NCI-H2171 treated with DMSO at 0.1 percent for 48 hours (cell line): Measurements from ENCODE around the gene URI1.
"Not testable (repeated sequence)": the region's sequence is repeated elsewhere in the genome, so short reads cannot be mapped to it uniquely, and the experiment has no call there.

Experiments used
- DNase-seq: peaks from one replicate; lab custom pipeline; 2025; lab: John Stamatoyannopoulos, UW

URI1 gene

DNA sequence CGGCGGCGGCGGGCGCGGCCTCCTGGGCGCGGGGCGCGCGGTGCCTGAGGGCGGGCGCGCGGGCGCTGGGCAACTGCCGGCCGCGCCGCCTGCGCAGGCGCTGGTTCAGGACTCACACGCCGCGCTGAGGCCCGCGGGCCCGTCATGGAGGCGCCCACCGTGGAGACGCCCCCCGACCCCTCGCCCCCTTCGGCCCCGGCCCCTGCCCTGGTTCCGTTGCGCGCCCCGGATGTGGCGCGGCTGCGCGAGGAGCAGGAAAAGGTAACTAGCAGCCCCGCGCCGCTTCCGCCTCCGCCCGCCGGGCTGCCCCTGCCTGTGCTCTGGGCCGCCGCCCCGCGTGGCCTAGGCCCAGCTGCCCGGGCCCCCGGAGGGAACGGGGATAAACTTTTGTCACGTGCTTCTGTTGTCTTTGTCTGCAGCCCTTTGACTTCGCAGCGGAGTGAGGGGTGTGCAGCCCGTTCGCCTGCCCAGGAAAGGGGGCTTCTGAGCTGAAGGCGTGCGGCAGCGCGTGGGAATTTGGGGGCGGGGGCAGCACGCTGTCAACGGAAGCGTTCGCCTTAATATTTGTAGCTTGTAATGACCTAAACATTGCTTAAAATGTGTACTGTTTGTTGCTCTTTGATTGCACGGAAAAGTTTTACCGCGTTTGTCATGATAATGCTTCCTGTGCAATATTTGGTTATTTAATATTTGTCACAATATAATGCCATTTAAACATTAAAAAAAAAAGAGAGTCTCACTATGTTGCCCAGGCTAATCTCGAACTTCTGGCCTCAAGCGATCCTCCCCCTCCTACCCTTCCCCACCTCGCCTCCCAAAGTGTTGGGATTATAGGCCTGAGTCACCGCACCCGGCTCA, 594 bp downstream of the URI1 start:
- DNase-seq = peak; percentile 71

DNA sequence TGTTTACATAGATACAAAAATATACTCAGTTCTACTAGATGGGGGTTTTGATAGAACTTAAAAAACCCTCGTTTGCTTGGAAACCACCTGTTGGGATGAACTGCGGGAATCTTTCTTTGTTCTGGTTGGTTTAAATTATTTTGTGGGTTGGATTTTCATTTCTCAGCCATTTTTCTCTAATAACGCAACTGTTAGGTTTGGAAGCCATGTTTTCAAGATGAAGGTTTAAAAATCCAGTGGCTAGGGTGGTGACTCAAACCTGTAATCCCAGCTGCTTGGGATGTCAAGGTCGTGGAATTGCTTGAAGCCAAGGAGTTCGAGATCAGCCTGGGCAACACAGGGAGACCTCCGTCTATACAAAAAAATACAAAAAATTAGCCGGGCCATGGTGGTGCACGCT, 1.6 kb downstream of the URI1 start:
- DNase-seq = no peak

DNA sequence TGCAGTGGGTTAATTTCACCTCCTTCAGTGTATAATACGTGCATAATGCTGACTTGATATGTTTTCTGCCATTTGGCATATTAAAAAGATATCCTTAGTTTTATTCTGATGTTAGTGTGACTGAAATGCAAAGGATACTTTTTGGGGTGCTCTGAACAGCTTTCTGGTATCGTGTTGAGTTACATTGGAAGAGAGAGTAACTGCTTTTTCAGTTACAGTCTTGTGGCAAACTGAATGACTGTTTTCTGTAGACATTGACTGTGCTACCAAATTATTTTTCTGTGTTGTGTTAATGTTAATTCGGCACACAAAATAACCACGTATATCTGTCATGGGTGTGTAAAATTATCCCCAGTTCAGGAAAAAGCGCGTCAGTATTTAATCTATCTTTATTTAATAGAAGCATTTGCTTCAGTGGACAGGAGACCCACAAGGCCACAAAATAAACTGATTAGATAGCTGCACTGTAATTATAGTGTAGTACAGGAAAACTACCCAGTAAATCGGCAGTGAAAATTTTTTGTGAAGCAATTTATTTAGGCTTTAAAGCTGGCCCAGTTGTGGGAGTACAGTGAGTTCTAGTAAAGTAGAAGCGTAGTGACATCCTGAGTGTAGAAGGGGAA, 2.5 kb downstream of the URI1 start:
- DNase-seq = no peak

DNA sequence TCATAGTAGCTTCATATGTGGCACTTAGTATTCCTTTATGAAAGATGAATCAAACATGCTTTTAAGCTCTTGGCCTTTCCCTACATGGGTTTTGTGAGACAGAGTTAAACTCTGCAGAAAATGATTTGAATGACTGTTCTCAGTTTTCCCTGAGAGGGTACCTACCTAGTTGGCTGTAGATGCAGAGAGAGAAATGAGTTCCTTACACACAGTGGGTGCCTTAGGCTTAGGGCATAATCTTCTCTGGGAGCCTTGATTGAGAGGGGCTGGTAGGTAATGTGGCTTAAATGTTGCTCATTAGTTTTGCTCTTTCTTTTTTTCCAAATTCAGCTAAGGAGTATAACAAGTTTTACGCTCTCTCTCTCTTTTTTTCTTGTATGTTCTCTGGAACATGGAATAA, 3.0 kb downstream of the URI1 start:
- no peak for DNase-seq

DNA sequence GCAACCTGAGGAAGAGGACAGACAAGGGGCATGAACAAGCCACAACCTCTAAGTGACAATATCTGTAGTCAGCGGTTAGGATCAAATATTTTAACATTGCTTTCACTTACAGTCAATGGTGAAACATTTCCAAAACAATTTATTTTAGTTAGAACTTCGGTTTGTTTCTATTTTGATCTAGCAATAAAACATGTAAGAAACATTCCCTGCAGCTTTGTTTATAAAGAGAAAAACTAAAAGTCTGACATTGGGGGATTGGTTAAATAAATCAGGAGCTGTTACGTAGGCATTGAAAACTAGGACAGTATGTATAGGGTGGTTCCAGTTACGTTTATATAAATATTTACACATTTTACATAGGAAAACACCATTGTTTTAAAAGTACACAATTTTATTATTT, 3.4 kb downstream of the URI1 start:
- no peak for DNase-seq

DNA sequence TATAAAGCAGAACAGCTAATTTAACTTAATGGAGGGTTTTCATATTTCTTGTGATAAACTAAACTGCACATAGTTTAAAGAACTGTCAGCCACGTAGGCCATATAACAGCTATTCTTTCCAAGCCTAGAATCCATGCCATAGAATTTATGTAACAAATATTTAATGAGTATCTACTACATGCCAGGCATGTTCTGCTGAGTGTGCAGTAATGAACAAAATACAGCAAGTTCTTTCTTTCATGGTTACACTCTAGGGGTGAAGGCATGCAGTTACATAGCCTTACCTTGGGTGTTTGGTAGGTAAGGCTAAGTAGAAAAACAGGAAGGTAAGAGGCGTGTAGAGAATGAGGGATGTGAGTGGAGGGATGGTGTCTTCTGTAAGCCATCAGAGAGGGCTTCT, 4.6 kb downstream of the URI1 start:
- DNase-seq = no peak

DNA sequence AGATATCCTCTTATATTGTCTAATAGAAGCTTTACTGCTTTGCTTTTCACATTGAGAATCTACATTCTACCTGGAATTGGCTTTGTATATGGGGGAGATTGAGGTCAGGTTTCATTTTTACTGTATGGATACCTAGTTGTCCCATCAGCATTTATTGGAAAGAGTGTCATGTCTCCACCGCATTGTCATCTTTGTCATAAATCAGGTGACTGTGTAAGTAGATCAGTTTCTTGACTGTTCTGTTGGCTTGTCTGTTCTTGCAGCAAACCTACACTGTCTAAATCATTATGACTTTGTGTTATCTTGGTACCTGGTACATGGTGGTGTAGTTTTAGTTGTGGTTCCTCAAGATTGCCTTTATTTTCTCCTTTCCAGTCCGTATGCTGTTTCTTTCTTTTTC, 5.8 kb downstream of the URI1 start:
- no peak for DNase-seq

DNA sequence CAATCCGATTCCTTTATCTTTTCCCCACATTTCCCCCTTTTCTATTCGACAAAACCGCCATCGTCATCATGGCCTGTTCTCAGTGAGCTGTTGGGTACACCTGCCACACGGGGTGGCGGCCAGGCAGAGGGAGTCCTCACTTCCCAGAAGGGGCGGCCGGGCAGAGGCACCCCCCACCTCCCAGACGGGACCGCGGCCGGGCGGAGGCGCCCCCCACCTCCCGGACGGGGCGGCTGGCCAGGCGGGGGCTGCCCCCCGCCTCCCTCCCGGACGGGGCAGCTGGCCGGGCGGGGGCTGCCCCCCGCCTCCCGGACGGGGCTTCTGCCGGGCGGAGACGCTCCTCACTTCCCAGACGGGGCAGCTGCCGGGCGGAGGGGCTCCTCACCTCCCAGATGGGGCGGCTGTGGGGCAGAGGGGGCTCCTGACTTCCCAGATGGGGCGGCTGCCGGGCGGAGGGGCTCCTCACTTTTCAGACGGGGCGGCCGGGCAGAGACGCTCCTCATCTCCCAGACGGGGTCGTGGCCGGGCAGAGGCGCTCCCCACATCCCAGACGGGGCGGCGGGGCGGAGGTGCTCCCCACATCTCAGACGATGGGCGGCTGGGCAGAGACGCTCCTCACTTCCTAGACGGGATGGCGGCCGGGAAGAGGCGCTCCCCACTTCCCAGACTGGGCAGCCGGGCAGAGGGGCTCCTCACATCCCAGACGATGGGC, 6.9 kb downstream of the URI1 start:
- not testable (repeated sequence) for DNase-seq

DNA sequence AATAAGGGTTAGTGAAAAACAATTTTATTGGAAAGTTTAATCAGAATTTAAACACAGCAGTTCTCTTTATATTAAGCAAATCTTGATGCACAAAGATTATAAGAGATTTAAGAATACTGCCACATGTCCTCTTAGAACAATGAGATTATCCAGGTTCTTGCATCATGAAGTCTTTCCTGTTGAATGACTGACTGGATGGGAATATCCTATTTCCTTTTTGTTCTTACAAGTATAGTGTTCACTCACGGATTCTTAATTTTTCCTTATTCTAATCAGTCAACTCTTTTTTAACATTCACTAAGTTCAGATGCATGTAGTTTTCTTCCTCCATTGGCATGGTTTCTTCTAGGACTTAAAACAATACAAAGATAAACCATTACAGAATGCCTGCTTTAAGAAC, 10.1 kb downstream of the URI1 start:
- no peak for DNase-seq

DNA sequence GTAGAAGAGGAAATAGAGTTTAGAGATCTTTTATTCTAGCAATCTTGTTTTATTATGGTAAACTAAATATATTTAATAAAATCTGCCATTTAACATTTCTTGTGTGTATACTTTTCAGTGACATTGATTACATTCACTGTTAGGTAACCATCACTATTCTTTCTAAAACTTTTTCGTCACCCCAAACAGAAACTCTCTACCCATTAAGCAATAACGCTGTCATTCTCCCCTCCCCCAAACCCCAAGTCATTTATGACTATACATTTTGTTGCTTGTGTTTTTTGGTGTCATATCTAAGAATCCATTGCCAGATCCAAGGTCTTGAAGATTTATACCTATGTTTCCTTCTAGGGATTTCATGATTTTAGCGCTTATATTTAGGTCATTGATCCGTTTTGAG, 10.6 kb downstream of the URI1 start:
- no peak for DNase-seq

DNA sequence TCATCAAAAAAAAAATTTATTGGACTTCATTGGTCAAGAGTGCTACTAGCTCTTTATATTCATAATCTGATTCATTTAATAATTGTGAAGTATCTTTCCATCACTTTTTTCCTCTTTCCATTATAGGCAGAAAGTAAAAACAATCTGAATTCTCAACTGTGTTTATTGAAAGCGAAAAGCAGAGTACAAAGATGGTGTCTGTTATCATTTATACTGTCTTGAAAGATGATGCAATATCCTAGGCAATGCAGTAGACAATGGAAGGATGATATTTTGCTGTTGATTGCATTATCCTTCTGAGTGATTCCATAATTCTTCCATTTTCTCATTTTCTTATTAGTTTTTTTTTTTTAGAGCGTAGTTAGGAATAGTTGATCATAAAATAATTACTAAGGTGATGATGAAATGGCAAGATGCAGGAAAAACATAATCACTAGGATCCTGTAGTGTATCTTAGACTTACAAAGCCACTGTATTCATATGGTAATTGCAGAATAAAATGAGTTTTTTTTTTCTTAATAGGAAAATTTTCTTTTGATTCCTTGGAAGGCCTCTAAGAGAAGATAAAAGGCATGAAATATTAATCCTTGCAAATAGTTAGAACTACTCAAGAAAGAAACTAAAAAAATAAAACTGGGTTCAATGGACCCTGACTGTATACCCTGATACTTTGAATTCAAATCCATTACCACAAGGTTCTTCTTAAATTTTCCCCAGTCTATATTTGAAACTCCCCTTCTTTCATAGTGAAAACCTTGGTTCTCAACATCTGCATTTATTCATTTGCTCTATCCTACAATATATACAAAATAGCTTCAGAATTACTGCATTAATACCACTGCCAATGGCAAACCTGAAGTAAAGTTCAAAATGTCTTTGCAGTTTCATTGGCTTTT, 11.6 kb downstream of the URI1 start:
- no peak for DNase-seq

DNA sequence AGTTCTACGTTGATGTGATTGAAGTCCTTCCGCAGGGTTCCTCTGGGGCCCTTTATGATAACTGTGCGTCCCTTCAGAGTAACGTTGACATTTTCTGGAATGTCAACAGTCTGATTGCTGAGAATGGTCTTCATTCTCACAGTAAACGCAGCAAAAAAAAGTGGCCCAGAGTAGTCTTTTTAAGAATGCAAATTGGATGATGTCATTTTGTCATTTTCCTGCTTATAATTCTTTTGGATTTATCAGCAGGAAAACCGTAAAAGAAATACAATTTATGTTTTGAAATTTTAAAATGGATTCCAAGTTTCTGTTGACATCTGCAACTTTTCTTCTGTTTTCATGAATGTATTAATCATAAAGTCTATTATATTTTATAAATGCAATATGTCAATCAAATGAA, 14.8 kb downstream of the URI1 start:
- DNase-seq = no peak

DNA sequence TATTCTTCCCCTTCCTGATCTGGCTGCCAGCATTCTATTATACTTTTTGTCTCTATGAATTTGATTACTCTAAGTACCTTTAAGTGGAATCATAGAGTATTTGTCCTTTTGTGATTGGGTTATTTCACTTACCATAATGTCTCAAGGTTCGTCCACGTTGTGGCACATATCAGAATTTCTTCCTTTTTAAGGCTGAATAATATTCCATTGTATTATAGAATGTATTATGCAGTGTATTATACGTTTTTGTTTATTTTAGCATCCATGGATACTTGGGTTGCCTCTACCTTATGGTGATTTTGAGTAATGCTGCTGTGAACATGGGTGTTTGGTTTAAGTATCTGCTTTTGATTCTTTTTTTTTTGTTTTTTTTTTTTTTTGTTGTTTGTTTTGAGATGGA, 19.3 kb downstream of the URI1 start:
- no peak for DNase-seq

DNA sequence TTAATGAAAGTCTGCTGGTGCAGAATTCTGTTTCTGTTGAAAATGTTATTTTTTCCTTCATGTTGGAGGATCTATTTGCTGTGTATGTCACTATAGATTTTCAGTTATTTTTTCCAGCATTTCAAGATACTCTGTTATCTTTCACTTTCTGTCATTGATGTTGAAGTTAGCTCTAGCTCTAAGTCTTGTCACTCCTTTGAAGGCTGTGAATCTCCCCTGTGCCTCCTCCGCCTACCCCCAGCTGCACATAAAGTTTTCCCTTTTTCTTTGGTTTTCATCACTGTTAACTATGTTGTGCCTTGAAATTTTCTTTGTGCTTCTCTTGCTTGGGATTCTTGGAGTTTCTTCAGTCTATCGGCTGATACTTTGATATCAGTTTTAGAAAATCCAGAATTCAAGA, 20.8 kb downstream of the URI1 start:
- no peak for DNase-seq

DNA sequence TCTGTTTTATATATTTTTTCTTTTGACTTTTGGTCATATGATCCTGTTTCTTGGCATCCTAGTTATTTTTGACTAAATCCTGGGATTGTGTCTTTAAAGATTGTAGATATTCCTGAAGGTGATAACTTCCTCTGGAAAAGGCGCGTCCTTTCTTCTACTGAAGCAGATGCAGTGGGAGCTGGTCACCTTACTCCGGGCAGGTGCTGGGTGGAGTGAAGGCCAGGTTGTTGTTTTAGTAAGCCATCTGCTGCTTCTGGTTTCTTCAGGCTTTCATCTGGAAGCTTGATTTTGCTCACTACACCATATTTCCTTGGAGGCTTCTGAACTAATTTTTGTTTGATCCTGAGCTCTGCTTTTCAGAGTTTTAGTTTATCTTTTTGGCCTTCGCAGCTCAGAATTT, 21.5 kb downstream of the URI1 start:
- peak; percentile 85 for DNase-seq

DNA sequence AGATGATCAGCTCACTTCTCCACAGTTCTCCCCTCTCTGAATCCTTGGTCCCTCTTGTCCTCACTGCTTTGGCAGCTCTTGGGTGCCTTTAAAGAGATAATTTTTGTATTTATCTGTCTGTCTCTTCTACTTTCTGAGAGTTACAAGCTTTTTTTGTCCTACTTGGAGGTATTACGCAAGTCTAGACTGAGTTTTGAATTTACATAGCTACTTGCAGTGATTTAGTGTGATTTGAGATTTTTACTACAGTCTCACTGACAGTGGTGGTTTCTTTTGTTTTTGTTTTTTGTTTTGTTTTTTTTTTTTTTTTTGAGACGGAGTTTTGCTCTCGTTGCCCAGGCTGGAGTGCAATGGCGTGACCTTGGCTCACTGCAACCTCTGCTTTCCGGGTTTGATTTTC, 22.1 kb downstream of the URI1 start:
- no peak for DNase-seq

DNA sequence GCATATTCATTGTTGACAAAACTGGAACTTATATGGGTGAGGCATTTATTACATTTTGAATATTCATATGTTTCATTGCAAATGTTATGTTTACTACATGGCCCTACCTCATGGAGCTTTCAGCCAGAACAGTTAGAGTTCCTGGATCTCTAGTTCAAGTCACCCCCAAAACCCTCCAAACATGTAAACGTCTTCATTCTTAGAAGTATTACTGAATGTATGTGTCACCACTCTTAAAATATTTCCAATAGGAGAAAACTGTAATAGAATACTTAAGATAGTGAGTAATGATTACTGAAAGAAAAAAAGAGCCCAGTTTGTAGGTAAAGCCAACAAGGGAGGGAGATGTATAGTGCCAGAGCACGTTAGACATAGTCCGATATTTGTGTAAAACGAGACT, 23.5 kb downstream of the URI1 start:
- no peak for DNase-seq

DNA sequence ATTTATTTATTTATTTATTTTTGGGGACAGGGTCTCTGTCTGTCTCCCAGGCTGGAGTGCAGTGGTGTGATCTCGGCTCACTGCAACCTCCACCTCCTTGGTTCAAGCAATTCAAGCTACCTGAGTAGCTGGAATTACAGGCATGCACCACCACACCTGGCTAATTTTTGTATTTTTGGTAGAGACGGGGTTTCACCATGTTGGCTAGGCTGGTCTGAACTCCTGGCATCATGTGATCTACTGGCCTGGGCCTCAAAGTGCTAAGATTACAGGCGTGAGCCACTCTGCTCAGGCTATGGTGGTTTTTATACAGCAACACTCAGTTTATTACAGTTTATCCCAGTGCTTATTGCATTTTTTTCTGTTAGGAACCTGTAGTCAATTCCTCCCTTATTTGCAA, 24.1 kb downstream of the URI1 start:
- DNase-seq = not testable (repeated sequence)

DNA sequence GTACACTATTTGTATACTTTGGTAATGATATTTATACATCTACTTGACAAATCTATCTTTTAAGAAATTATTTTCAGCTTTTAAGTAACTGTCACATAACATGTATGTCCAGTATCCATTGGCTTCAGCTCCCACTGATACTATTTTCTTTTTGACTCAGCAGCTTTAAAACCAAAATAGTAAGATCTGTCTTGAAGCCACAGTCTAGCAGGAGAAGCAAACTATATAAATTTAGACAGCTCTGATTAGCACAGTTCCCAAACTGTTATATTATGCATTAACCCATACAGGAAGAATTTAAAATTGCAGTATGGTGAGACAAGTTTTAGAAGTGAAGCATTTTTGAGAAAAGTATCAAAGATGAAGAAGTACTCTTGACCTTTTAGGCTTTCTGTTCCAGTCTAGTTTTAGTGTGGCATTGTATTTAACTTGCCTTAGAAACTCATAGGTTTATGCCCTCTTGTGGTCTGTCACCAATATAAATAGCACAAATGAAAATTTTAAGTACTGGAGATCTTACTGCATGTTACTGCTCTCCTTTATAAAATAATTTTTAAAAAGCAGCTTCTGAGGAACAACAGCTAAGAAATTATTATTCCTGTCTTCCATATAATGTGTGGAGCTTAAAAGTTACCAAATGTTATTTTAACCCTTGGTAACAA, 24.7 kb downstream of the URI1 start:
- DNase-seq = peak; percentile 24

DNA sequence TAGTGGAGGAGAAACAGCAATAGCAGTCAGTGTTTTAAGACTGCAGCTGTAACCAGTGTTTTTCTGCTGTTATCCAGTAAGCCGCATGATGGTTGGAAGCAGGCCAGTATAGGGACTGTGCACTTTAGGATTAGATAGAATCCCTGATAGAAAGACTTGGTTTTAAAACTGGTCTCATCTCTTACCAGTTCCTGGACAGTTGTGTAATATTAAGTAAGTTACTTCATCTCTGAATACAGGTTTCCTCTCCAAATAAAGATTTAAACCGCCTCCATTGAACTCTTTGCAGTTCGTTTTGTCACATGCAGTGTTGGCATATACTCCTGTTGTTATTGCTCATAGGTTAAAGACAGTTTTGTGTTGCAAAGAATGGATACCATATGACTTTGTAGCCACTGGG, 25.6 kb downstream of the URI1 start:
- DNase-seq = peak; percentile 34

DNA sequence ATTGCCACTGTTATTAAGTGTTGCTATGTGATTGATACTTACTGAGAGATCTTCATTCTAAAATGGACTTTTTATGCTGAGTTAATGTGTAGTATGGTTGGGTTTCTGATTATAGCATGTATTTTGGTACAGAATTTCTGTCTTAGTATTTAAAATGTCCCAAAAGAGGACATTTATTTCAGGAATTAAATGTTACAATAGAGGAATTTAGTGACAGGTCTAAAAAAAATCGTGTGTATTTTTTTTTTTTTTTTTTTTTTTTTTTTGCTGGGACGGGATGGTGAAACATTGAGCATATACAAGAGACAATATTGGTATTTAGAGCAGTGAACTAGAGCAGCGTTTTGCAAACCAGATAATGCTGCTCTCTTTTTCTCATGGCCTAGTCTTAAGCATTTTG, 27.9 kb downstream of the URI1 start:
- peak; percentile 38 for DNase-seq

DNA sequence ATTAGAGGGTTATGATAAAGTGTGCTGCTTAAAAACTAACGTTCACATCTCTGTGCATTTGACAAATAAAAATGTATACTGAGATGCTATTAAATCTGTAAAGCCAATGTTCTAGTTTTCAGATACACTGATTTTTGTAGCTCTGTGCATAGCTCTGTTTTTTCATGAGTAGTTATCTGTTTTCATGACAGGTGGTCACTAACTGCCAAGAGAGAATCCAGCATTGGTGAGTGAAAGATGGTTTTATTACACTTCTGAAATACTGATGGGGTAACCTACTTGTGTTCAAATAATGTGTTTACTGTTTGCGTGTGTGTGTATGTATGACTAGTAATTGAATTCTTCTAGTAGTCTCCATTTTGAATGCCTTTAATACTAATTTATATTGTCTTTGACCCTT, 29.0 kb downstream of the URI1 start:
- DNase-seq = peak; percentile 69
